ENCODE measurements around the gene ZMIZ1.

Gene ZMIZ1

GRCh38 chr10:79101560-79102497 is 33.1 kb downstream of the ZMIZ1 start:
- no peak for DNase-seq

DNA sequence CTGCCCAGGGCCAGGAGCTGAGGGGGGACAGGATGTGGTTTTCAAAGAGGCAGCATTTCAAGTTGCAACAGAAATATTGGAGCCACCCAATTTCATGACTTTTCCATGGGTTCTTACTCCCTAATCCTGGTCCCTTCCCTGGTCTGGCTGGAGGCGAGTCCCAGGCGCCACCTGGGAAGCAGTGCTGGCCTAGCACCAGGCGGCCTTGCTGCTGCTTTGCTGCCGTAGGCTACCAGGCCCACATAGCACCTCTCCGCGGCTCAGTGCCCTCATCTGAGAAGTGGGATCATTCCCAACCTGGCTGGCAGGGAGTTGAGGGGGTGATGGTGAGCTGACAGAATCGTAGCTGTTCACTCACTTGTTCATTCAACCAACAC is 33.7 kb downstream of the ZMIZ1 start:
- no peak for DNase-seq

GRCh38 chr10:79103129-79103528 is 34.4 kb downstream of the ZMIZ1 start:
- no peak for DNase-seq

GRCh38 chr10:79103585-79103984 is 34.8 kb downstream of the ZMIZ1 start:
- no peak for DNase-seq

DNA sequence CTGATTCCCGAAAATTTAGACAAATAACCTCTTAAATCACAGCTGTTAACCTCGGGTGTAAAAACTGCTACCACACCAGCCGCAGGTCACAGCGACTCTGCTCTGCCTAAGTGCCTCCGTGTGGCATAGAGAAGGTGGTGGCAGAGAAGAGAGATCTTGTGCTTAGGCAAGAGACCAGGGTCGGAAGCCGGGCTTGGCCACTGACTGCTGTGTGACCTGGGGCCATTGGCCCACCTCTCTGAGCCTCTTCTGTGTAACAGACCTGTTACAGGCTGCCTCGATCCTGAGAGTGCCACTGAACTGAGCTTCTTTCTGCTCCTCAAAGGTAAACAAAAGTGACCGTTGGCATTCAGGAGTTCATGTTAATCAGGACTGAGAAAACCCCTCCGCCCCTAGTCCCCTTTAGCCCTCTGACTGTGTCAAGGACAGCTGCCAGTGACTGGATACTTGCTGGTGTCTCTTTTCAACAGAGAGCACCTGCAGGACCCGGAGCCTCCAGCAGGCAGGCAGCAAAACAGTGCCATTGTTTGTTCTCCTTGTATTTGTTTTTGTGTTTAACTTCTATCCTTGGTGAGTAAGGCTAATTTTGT is 36.5 kb downstream of the ZMIZ1 start:
- DNase-seq, result no peak

- no peak for DNase-seq
Observed at GRCh38 chr10:79105818-79106217, 37.1 kb downstream of the ZMIZ1 start.

DNA sequence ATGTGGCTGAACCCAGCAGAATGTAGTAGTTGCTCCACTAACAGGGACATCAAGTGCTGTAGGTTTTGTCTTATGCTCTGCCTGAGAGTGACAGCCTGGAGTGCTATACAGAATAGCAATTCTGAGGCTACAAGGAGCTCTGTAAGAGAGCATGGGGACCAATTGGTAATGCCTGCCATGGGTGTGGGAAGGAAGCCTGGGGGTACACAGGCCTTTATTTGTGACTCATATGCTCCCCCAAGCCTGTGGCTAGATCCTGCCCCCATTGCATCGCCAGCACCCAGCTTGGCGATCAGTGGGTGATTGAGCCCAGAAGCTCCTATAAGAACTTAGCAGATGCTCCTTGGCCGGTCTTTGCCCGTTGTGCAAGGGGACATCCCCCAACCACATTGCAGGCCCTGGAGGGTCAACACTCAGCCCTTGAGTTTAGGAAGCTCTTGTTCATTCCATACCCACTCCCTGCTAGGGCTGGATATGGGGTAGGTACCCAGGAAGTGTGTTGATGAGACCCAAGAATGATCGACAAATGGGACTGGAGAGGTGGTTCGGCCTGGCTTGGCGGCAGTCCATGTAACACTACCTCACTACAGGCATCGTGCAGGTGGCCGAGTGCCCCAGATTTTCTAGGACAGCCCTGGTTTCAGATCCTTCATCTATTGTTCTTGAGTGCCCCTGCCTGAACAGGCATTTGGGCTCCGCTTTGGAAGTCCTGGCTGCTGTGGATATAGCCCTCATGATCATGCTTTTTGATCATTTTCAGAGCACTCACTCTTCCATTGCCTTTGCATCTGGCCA is 37.7 kb downstream of the ZMIZ1 start:
- DNase-seq, result no peak

DNA sequence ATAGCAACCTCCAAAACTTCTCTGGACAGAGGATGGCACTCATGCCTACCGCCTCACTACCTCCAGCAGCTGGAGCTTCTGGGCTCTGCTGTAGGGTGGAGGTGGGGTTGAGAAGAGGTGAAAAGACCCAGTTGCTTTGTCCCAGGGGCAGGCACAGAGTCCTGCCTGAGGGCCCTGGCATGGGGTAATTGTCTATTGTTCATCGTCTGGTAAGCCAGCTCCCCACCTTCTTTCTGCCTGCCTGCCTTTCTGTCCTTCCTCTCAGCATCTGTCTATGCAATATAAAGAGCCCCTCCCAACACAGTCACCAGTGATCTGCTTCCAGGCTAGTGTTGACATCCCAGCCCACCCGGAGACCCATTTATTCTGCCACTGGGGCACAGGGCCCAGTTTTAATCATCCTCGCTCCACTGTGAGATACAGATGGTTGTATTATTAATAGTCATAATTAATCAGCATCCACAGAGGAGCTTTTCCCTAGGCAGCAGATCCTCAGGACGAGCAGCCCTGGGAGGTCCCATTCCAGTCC is 39.0 kb downstream of the ZMIZ1 start:
- DNase-seq, result no peak

GRCh38 chr10:79108728-79109127 is 40.0 kb downstream of the ZMIZ1 start:
- DNase-seq, result no peak

GRCh38 chr10:79111427-79111826 is 42.7 kb downstream of the ZMIZ1 start:
- no peak for DNase-seq

DNA sequence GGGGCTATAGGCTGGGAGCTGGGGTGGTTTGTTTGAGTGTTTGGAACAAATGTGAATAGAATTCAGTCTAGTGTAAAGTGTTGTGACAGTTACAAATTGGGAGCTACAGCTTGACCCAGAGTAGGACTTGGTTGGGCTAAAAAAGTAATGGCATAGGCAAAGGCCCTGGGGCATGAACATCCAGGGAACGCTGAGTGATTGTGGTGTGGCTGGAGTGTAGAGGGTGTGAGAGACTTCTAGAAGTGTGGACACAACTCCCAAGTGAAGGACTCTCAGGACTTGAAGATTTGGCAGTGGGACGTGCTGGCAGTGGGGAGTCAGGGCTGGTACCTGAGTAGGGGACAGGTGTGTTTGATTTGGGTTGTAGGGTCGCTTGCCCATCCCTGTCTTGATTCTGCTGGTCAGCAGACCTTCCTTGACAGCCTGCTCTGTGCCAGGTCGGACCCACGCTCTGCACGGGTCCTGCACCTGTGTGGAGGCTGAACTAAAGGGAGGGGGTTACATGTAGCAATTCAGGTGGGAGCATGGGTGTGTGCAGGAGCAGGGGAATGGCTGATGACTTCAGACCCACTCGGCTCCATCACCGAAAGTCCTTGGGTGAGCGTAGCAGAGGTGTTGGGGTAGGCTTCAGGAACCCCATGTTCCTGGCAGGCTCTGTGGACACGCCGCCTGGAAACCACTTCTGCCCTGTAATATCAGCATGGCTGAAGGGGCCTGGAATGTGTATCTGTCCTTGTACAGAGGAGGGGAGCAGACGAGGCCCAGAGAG is 43.3 kb downstream of the ZMIZ1 start:
- DNase-seq, result no peak

DNA sequence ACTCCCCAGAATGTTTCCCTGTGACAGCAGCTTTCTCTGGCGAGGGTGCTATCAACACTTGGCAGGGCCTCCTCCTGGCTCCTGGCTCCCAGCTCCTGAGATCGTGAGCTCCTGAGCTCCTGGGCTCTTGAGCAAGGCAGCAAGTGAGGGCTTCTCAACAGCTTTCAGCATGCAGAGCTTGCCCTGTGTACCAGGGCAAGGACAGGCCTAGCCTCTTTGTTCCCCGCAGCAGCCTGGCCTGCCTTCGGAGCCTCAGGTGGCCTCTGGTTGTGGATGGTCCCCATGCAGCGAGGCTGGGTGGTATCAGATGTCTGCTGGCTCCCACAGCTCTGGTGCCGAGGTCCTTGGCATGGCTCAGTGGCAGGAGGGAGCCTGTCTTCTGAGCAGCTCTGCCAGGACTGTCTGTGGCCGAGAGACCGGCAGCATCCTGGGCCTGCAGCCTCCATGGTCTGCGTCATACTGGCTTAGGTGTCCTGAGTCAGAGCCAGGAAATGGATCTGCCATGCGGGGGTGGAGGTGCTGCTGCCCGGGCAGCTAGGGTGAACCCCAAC is 44.2 kb downstream of the ZMIZ1 start:
- DNase-seq, result no peak

DNA sequence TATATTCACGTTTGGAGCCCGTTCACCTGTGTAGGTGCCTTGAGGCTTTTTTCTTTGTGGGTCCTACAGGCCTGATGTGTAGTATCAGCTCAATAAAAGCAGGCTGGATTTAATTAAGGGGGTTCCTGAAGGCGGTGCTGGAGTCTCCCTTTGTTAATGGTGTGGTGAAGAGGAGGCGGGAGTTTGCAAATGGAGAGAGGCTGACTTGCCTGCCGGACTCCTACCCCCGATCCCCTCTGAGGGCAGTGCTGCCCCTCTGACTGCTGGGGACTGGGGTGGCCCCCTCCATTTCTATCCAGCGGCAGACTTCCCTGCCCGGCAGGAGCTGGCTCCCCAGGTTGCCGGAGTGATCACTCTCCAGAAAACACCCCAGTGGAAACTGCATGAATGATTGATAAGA is 45.1 kb downstream of the ZMIZ1 start:
- no peak for DNase-seq

- no peak for DNase-seq
Observed at GRCh38 chr10:79115302-79115701, 46.5 kb downstream of the ZMIZ1 start.

- DNase-seq, result no peak
Observed at GRCh38 chr10:79116368-79116767, 47.6 kb downstream of the ZMIZ1 start.

DNA sequence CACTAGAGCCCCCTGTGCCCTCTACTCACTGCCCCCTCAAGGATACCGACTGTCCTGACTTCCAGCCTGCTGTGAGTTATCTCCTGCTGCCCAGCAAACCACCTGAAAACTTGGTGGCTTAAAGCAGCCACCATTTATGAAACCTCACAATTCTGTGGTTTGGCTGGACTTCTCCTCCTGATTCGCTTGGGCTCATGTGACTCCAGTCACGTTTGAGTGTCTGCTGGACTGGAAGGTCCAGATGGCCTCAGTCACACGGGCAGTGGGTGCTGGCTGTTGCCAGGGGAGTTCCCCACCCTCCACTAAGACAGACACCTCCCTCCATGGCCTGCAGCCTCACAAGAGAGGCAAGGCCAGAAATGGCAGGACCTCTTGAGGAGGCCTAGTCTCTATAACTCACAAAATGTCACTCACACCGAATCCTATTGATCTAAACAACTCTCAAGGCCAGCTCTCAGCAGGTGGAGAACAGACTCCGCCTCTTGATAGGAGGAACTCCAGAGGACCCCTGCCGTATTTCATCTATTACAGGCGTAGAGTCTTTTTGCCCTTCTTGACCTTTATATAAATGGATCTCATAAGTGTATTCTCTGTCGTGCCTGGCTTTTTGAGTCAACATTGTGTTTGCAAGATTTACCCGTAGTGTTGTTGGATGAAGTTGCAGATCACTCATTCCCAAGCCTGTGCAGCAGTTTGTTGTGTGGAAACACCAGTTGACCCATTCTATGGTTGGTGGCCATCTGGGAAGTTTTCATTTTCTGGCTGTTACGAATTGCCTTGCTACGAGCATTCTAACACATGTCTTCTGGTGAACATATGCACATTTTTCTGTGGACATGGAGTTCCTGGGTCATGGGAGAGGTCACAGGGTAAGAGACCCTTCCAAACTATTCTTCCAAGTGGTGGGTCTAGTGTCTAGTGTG is 48.3 kb downstream of the ZMIZ1 start:
- no peak for DNase-seq

GRCh38 chr10:79118286-79119202 is 49.8 kb downstream of the ZMIZ1 start:
- DNase-seq, result no peak

DNA sequence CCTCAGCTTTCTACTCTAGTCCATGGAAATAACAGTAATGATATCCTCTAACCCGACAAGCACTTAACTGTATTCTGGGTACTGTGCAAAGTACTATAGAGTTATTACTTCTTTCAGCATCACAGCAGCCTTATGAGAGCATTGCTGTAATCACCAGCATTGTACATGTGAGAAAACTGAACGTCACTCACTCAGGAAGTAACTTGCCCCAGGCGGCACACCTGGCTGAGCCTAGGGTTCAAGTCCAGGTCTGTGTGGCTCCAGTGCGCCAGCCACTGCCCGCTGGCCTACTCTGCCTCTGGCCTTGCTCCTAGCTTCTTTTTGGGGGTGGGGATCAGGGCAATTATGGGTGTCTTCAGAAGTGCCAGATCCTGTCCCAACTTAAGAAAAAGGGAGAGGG is 50.5 kb downstream of the ZMIZ1 start:
- no peak for DNase-seq

GRCh38 chr10:79123547-79123963 is 54.8 kb downstream of the ZMIZ1 start:
- no peak for DNase-seq

GRCh38 chr10:79124066-79124465 is 55.3 kb downstream of the ZMIZ1 start:
- no peak for DNase-seq
